Measurements from ENCODE around the gene LRFN2. TPM values are rescaled to one million over a fixed set of nuclear protein-coding genes. Genes with fewer than 3 reads are reported as not detected.

The LRFN2 gene
- polyA plus RNA-seq, 1 of the 3 experiments (the other 2 are of a cell fraction), result 0.02 TPM

GRCh38 chr6:40559056-40559455 lies 28.1 kb downstream of the LRFN2 start (continued):
- TF ChIP-seq REST (IDR thresholded peaks at IDR 0.05; ENCODE audit: low read depth, low read length), result no peak
- TF ChIP-seq FOXM1 (IDR thresholded peaks at IDR 0.05; ENCODE audit: low read depth), result no peak
- TF ChIP-seq TAF1 (IDR thresholded peaks at IDR 0.05; ENCODE audit: borderline replicate concordance, low read depth, low read length), result no peak
- TF ChIP-seq RCOR1 (IDR thresholded peaks at IDR 0.05; ENCODE audit: low read length), result no peak

GRCh38 chr6:40558102-40558501 lies 29.1 kb downstream of the LRFN2 start:
- Histone ChIP-seq H3K4me2 (no peak overlapping the region), H3K36me3 (replicated peaks in 1 of 2; ENCODE audit: control insufficient read depth in 1 of 2, insufficient read depth in 2 of 2, low read length in 1 of 2) (no peaks in the 10 kb centered on the region), H3K4me3 (ENCODE audit: low read depth in 2 of 2, low read length in 1 of 2) (no peak overlapping the region), H3F3A (replicated peaks; ENCODE audit: insufficient read depth) (no peaks in the 10 kb centered on the region), H3K9me3 (no peaks in the 10 kb centered on the region), H3K4me1 (ENCODE audit: control insufficient read depth in 1 of 2, insufficient read depth in 2 of 2, low read depth in 1 of 2, low read length in 1 of 2) (peaks cover 0 to 14% of the 10 kb centered on the region in 2 experiments; a peak in 2 of 4 replicates), H3K27ac (ENCODE audit: low read depth in 2 of 2, low read length in 1 of 2) (no peak overlapping the region), H4K20me1 (ENCODE audit: insufficient read depth) (no peaks in the 10 kb centered on the region), H3K9ac (no peak overlapping the region), H3K27me3 (ENCODE audit: insufficient read depth) (no peaks in the 10 kb centered on the region), H2AFZ (ENCODE audit: low read depth) (no peak overlapping the region), H3K9me2 (no peaks in the 10 kb centered on the region), H3K79me2 (ENCODE audit: insufficient read depth) (no peaks in the 10 kb centered on the region)
- ChIA-PET CTCF (interaction anchor here (1.0 to 1.1 kb wide), 2 partner anchors 12 to 30 kb away, joined by 3 read pairs; partner anchors contain the start of gene LRFN2), POLR2A (no interaction called here)
- no peak for DNase-seq
- TF ChIP-seq RAD21 (IDR thresholded peaks at IDR 0.05; ENCODE audit: low read length) (no peak), NFIC (IDR thresholded peaks at IDR 0.05; ENCODE audit: borderline replicate concordance) (no peak), NRF1 (IDR thresholded peaks at IDR 0.05; ENCODE audit: low read depth, low read length) (no peak)
- WGBS (ENCODE audit: low lambda C conversion rate), result 42% methylated on average over 3 of the region's 3 CpGs

GRCh38 chr6:40556881-40557280 lies 30.3 kb downstream of the LRFN2 start:
- Histone ChIP-seq H4K20me1 (ENCODE audit: insufficient read depth) (no peaks in the 10 kb centered on the region), H3F3A (replicated peaks; ENCODE audit: insufficient read depth) (no peaks in the 10 kb centered on the region), H3K9ac (no peak overlapping the region), H3K36me3 (replicated peaks in 1 of 2; ENCODE audit: control insufficient read depth in 1 of 2, insufficient read depth in 2 of 2, low read length in 1 of 2) (no peaks in the 10 kb centered on the region), H3K4me3 (ENCODE audit: low read depth in 2 of 2, low read length in 1 of 2) (no peak overlapping the region), H3K27me3 (ENCODE audit: insufficient read depth) (no peaks in the 10 kb centered on the region), H3K79me2 (ENCODE audit: insufficient read depth) (no peaks in the 10 kb centered on the region), H3K9me3 (no peaks in the 10 kb centered on the region), H3K4me1 (ENCODE audit: control insufficient read depth in 1 of 2, insufficient read depth in 2 of 2, low read depth in 1 of 2, low read length in 1 of 2) (peaks cover 0 to 14% of the 10 kb centered on the region in 2 experiments; a peak in 2 of 4 replicates), H3K9me2 (no peaks in the 10 kb centered on the region), H2AFZ (ENCODE audit: low read depth) (no peak overlapping the region), H3K27ac (ENCODE audit: low read depth in 2 of 2, low read length in 1 of 2) (no peak overlapping the region), H3K4me2 (no peak overlapping the region)
- DNase-seq, result no peak
- CTCF ChIA-PET, result interaction anchor here (0.8 kb wide), 1 partner anchor 20 kb away, joined by 3 read pairs; no protein-coding TSS in a partner anchor
- POLR2A ChIA-PET, result no interaction called here
- TF ChIP-seq EZH2phosphoT487 (IDR thresholded peaks at IDR 0.05; ENCODE audit: borderline replicate concordance, low read depth) (no peak), RAD21 (IDR thresholded peaks at IDR 0.05; ENCODE audit: low read length) (no peak), TEAD4 (IDR thresholded peaks at IDR 0.05; ENCODE audit: borderline replicate concordance, insufficient read depth) (no peak), FOSL2 (IDR thresholded peaks at IDR 0.05; ENCODE audit: borderline replicate concordance, low read depth) (no peak), USF1 (IDR thresholded peaks at IDR 0.05; ENCODE audit: borderline replicate concordance, low read depth) (no peak), IRF3 (IDR thresholded peaks at IDR 0.05; ENCODE audit: low read depth, low read length) (no peak), RXRA (IDR thresholded peaks at IDR 0.05; ENCODE audit: borderline replicate concordance, low read depth) (no peak), MAX (IDR thresholded peaks at IDR 0.05; ENCODE audit: low read depth) (no peak), NFIC (IDR thresholded peaks at IDR 0.05; ENCODE audit: borderline replicate concordance) (no peak), EP300 (IDR thresholded peaks at IDR 0.05; ENCODE audit: borderline replicate concordance in 1 of 2, low read depth in 1 of 2, low read length in 1 of 2) (no peak), JUND (IDR thresholded peaks at IDR 0.05) (no peak)
- WGBS (ENCODE audit: low lambda C conversion rate), result 28% methylated on average over 7 of the region's 7 CpGs
